Measurements from ENCODE around the gene ZNF536.

The ZNF536 gene

DNA sequence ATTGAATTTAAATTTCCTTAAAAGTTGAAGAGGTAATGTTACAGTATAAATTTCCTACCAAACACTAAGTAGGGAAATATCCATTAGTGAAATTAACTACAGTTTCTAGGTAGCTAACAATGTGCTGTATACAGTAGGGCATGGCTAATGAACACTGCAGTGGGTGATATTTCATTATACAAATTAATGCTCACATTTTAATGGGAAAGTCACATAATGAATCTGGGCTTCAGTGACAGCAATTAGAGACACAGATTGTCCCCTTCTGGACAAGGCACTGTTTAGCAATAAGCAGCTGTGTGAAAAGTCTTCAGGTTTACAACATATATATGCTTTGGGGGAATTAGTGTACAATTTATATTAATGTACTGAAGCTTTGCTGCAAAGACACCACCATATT is 169.4 kb downstream of the ZNF536 start:
- no peak for DNase-seq

DNA sequence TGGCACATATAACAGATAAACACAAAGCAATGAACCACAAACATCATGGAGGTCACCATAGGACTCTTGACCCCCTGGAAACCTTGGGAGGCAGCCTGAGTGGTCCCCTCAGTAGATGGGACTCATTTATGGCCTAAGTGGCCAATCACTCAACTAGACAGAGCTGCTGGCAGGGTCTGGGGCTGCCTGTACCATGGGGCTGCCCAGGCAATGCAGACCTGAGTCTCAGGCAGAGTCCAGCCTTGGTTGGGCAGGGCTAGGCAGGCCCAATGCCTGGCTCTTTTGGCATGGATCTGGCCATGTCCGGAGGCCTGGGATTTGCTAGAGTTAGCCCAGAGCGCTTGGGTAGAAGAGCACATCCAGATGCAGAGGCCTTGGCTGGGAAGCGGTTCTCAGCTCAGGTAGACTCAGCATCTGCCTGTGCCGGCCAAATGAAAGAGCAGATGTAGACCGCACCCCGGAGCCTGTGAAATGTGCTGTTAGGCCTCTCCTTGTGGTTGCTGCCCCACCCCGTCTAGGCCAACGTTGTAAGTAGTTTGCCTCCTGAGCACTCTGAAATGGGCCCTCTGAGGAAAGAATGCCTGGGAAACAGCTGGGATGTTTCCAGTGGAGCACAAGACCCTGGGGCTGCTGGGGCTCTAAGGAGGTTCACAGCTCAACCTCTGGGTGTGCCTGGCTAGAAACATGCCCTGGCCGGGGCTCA is 171.2 kb downstream of the ZNF536 start:
- DNase-seq: no peak

- no peak for DNase-seq
These were observed 173.6 kb downstream of the ZNF536 start for GRCh38 chr19:30545752-30546151.

DNA sequence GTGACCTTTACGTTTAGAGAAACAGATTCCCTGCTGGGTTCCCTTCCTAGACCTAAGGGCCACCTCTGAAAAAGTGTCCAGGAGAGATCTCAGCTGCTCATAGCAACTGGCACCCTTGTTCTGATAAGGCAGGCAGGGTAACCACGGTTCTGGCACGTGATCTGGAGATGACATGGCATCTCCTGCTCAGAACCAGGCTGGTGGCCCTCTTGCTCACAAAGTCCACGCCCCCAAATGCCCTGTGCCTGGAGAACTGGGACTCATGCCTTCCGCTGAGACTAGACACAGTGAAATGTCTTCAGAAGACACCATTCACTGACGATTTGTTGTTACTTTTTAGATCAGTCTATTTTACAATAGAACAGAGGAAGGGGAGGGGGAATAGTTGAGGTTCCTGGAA is 174.1 kb downstream of the ZNF536 start:
- no peak for DNase-seq

GRCh38 chr19:30547246-30547645 is 175.1 kb downstream of the ZNF536 start:
- DNase-seq: no peak

DNA sequence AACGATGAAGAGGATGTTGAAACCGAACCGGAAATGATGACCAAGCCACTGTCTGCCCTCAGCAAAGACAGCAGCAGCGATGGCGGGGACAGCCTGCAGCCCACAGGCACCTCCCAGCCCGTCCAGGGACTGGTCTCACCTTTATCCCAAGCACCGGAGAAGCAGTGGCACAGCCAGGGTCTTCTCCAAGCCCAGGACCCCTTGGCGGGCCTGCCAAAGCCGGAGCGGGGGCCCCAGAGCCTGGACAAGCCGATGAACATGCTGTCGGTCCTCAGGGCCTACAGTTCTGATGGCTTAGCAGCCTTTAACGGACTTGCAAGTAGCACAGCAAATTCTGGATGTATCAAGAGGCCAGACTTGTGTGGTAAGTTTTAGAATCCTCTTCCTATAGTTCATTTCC is 177.0 kb downstream of the ZNF536 start:
- DNase-seq: no peak

GRCh38 chr19:30551271-30551670 is 179.1 kb downstream of the ZNF536 start:
- no peak for DNase-seq

GRCh38 chr19:30552593-30552992 is 180.4 kb downstream of the ZNF536 start:
- DNase-seq: no peak

GRCh38 chr19:30555075-30555790 is 183.0 kb downstream of the ZNF536 start:
- DNase-seq: no peak

DNA sequence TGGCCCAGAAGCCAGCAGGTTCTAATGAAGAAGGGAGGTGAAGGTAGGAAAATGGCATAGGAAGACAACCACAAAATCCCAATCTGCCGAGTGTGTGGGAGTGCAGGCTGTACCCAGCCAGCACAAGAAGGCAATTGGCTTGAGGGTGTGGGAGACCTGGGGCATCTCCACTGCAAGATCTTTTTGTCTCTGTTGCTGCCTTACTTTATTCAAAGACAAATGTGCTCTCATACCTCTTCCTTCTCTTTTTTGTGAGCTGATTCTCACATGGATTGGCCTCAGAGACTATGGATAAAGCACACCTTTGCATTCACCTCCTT is 183.6 kb downstream of the ZNF536 start:
- DNase-seq: no peak

DNA sequence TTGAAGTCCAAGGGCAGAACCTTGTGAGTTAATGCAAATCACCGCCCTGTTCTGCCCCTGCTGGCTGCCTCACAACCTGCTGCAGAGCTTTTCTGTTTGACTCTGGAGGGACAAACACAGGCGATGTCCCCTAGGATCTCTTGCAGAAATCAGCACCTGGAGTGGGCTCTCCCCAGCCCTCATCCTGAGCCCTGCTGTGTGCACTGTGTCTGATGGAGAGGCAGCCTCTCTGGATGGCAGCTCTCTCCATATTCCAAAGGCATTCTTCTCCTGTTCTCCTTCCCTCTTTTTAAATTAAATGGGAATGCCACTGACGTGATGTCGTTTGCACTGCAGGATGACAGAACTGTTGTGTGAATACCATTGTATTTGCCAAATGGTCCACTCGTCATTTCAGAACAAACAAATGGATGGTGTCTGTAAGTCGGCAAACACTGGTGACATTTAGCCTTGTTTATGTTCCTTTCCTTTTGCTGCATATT is 184.1 kb downstream of the ZNF536 start:
- no peak for DNase-seq

DNA sequence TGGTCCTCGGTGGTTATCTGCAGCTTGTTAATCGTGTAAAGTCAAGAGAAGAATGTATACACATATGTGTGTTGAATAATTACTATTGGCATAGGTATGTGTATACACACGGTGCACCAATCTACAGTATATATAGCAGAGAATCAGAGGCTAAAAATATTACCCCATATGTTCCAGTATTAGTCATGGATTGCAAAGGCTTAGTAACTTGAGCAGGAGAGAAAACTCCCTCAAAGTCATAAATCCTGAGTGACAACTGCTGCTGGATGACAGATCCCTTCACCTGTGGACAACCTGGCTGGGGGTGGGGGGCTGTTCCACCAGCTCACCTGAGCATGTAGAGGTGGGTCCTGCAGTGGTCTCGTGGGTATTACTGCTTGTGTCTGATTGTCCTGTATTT is 185.0 kb downstream of the ZNF536 start:
- no peak for DNase-seq

GRCh38 chr19:30557927-30558557 is 185.9 kb downstream of the ZNF536 start:
- no peak for DNase-seq

DNA sequence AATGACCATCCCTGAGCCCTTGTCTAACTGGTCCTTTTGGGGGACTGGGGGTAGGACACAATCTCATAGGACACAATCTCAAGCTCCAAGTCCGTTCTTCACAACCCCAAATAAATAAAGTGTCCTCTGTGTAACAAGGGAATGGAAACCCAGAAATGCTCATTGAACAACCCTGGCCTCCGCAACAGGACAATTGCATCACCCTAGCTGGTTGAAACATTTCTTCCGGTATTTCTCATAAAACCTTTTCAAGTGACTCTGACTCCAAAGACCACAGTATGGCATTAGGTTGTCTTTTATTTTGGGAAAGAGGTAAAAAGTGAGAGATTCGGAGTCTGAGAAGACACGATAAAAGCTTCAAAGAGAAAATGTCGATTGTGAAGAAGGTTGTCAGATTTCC is 186.6 kb downstream of the ZNF536 start:
- no peak for DNase-seq

GRCh38 chr19:30559446-30559845 is 187.3 kb downstream of the ZNF536 start:
- no peak for DNase-seq

GRCh38 chr19:30562981-30563380 is 190.8 kb downstream of the ZNF536 start:
- DNase-seq: no peak

DNA sequence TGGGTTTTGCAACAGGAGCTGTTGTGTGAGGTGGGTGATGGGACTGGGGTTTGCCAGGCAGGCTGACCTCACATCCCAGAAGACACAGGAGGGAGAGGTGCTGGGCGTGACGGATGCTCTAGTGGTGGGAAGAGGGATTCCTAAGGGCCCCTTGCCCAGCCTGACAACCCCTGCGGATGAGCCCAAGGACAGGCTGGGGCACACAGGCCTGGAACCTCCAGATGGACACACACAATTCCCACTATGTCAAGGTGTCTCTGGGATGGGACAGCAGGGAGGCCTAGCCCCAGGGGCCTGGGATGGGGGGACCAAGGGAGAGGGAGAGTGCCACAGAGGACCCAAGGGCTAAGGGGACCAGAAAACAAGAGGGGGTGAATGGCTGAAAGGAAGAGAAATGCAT is 191.5 kb downstream of the ZNF536 start:
- DNase-seq: no peak

DNA sequence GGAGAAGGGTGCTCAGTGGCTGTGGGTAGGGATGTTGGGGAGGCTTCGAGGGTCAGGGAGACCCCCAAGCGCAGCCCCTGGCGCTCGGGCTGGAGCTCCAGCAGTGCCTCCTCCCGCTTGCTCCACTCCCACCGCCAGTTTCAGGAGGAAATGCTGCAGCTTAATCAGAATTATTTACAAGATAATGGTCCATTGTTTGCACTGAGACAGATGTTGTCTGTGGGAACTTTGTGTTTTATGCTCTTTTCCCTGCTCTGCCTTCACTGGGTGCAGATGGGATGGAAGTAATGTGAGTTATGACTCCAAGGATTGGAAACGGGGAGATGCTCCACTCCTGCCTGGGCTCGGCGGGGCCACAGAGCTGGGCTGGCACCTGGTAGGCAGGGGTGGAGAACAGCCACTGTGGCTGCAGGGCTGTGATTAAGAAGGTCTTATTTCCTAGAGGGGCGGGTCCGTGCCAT is 192.4 kb downstream of the ZNF536 start:
- DNase-seq: no peak

DNA sequence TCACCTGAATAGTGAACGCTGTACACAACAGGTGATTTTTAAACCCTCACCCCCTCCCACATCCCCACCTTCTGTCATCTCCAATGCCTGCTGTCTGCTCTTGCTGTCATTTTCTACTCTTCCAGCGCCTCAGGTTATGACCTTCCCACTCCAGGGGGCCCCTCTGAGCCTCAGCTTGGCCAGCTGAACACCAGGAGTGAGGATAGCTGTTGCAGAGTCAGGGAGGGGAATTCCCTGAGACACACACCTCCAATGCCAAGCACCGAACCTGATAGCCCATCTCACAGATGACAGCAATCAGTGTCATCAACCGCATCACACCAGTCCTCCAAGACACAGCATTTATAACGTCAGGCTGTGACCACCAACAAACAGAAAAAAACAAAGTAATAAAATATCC is 193.5 kb downstream of the ZNF536 start:
- no peak for DNase-seq

DNA sequence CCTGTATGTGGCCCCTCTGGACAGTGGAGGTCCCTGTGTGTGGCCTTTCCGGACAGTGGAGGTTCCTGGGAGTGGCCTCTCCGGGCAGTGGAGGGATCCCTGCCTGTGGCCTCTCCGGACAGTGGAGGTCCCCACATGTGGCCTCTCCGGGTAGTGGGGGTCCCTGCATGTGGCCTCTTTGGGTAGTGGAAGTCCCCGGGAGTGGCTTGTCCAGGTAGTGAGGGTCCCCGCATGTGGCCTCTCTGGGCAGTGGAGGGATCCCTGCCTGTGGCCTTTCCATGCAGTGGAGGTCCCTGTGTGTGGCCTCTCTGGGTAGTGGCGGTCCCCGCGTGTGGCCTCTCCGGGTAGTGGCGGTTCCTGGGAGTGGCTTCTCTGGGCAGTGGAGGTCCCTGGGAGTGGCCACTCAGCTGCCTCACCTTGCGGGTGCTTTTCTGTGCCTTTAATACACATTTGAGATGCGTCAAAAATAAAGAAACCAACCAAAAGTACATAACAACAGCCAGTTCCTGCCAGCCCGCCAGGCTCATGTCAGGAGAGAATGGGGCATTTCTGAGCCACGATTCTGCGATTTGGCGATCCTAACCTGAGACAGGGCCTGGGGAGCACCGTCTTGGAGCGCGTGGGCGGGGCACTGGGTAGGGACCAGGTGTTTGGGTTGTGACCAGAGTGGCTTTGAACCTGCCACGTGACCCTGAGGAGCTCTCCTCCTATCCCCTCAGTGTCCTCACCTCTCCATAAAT is 194.7 kb downstream of the ZNF536 start:
- DNase-seq: no peak

- no peak for DNase-seq
These were observed 195.5 kb downstream of the ZNF536 start for GRCh38 chr19:30567536-30568232.

DNA sequence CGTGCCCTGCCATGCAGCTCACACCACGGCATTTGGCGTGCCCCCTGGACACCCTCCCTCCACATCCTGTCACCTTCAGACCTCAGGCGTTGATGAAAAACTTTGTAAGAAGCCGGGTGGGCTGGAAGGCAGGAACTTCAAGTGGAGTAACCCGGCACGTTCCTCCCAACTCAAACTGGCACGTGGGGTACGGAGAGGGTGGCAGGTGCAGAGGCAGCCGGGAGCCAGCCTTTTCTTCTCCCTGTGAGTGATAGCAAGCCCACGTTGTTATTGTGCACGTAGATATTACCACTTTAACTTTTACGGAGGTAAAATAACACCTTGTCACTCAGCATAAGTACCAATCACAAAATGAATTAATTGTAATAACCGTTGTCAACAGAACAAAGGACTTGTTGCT is 198.0 kb downstream of the ZNF536 start:
- no peak for DNase-seq

- DNase-seq: no peak
These were observed 205.4 kb downstream of the ZNF536 start for GRCh38 chr19:30577551-30578105.

All from NK-92 treated with Interleukin-12 subunit alpha and Interleukin-12 subunit beta, amount 100 ng/mL, for 24 hours (cell line).